Mesothelial cell of epicardium (in vitro differentiated cells): Measurements from ENCODE around the gene LRRC8D. TPM values are rescaled to one million over a fixed set of nuclear protein-coding genes. Genes with fewer than 3 reads are reported as not detected.
A peak's percentile ranks its signal among the peaks of the same experiment; 100 is the strongest.

ENCODE experiments used
- DNase-seq, 2 experiments: peaks; one replicate each; pipeline ENCODE4 v3.0.0; 2021; ENCODE audit warnings: low spot score in 2 of 2; ENCODE audit not compliant: unreplicated experiment in 2 of 2
- H3K27ac Mint-ChIP-seq: 2 replicates; pipeline ENCODE4 v1.8.0; 2021; ENCODE audit warnings: mixed read lengths
- H3K27me3 Mint-ChIP-seq: 2 replicates; pipeline ENCODE4 v1.8.0; 2021; ENCODE audit warnings: low read depth, mixed read lengths
- H3K36me3 Mint-ChIP-seq: 2 replicates; pipeline ENCODE4 v1.8.0; 2021; ENCODE audit warnings: mixed read lengths
- H3K4me1 Mint-ChIP-seq: 2 replicates; pipeline ENCODE4 v1.8.0; 2021; ENCODE audit warnings: mixed read lengths
- H3K4me3 Mint-ChIP-seq: 2 replicates; pipeline ENCODE4 v1.8.0; 2021; ENCODE audit warnings: mild to moderate bottlenecking, moderate library complexity, mixed read lengths
- H3K9me3 Mint-ChIP-seq: 2 replicates; pipeline ENCODE4 v1.8.0; 2021; ENCODE audit warnings: mixed read lengths
- CTCF ChIP-seq: fragments of 200-600 bp; sonication (generic); IDR thresholded peaks from one replicate; pipeline ENCODE4 v1.5.0; 2021; ENCODE audit warnings: antibody characterized with exemption; ENCODE audit not compliant: unreplicated experiment
- total RNA-seq: library from RNA; stranded (reverse); gene quantifications from 3 replicates; pipeline ENCODE4 v1.2.1, GENCODE V29; 2021

Gene LRRC8D
- total RNA-seq, 1 donor from 2014 or later: 22.6 TPM

- no peak for TF ChIP-seq CTCF
- Mint-ChIP-seq H3K27ac (no peak overlapping the region), H3K36me3 (peaks cover 7% of the 10 kb centered on the region), H3K4me1 (peaks cover 17% of the 10 kb centered on the region), H3K9me3 (no peaks in the 10 kb centered on the region), H3K4me3 (peak overlapping the region; percentile 23), H3K27me3 (no peaks in the 10 kb centered on the region)
- DNase-seq: no peak
Observed at GRCh38 chr1:89844860-89845259, 24.0 kb downstream of the LRRC8D start.

- Mint-ChIP-seq H3K9me3 (no peaks in the 10 kb centered on the region), H3K36me3 (peaks cover 7% of the 10 kb centered on the region), H3K4me1 (peaks cover 11% of the 10 kb centered on the region), H3K27ac (no peak overlapping the region), H3K27me3 (no peaks in the 10 kb centered on the region), H3K4me3 (no peak overlapping the region)
- TF ChIP-seq CTCF: no peak
- DNase-seq: no peak
Observed at GRCh38 chr1:89847191-89847729, 26.4 kb downstream of the LRRC8D start.

GRCh38 chr1:89850844-89851415 lies 30.1 kb downstream of the LRRC8D start:
- Mint-ChIP-seq H3K36me3 (peaks cover 5% of the 10 kb centered on the region), H3K4me3 (no peak overlapping the region), H3K4me1 (no peaks in the 10 kb centered on the region), H3K27me3 (no peaks in the 10 kb centered on the region), H3K9me3 (no peaks in the 10 kb centered on the region), H3K27ac (no peak overlapping the region)
- TF ChIP-seq CTCF: no peak
- DNase-seq: no peak

GRCh38 chr1:89854140-89854539 lies 33.3 kb downstream of the LRRC8D start:
- no peak overlapping the region for H3K4me3 Mint-ChIP-seq

GRCh38 chr1:89855413-89856123 lies 34.7 kb downstream of the LRRC8D start:
- Mint-ChIP-seq H3K27ac (no peak overlapping the region), H3K27me3 (no peaks in the 10 kb centered on the region), H3K9me3 (no peaks in the 10 kb centered on the region), H3K4me1 (no peaks in the 10 kb centered on the region), H3K36me3 (no peaks in the 10 kb centered on the region), H3K4me3 (no peak overlapping the region)
- no peak for TF ChIP-seq CTCF
- no peak for DNase-seq

More at GRCh38 chr1:89854140-89854539, 33.3 kb downstream of the LRRC8D start:
- H3K27me3 Mint-ChIP-seq: no peaks in the 10 kb centered on the region
- no peak for TF ChIP-seq CTCF
- H3K27ac Mint-ChIP-seq: no peak overlapping the region
- DNase-seq: no peak
- peaks cover 3% of the 10 kb centered on the region for H3K36me3 Mint-ChIP-seq
- H3K9me3 Mint-ChIP-seq: no peaks in the 10 kb centered on the region
- H3K4me1 Mint-ChIP-seq: no peaks in the 10 kb centered on the region
